H7 (cell line): Measurements from ENCODE around the gene DIP2C. TPM values are rescaled to one million over a fixed set of nuclear protein-coding genes. Genes with fewer than 3 reads are reported as not detected.

Experiments
- DNase-seq: peaks from one replicate; pipeline ENCODE4 v3.0.0; 2012
- H3K27me3 ChIP-seq: 2 replicates; pipeline ENCODE4 v1.6.0; 2011; ENCODE audit warnings: mild to moderate bottlenecking, low read length; ENCODE audit not compliant: control insufficient read depth, insufficient read depth
- H3K36me3 ChIP-seq: replicated peaks from 2 replicates; pipeline ENCODE4 v1.5.1; 2011; ENCODE audit warnings: low read length; ENCODE audit not compliant: control insufficient read depth, insufficient read depth
- H3K4me3 ChIP-seq: 2 replicates; pipeline ENCODE4 v1.5.1; 2011; ENCODE audit warnings: low read depth, mild to moderate bottlenecking, control low read depth, low read length, moderate library complexity; ENCODE audit not compliant: insufficient read depth
- total RNA-seq: library from RNA; depleted of rRNA; stranded (reverse); fragments of >200 nt; shearing (Covaris generic); gene quantifications from 2 replicates; pipeline ENCODE4 v1.2.3, GENCODE V29; 2014; rRNA removed

The DIP2C gene
- 4.8 and 7.2 TPM in 2 replicates for total RNA-seq

DNA sequence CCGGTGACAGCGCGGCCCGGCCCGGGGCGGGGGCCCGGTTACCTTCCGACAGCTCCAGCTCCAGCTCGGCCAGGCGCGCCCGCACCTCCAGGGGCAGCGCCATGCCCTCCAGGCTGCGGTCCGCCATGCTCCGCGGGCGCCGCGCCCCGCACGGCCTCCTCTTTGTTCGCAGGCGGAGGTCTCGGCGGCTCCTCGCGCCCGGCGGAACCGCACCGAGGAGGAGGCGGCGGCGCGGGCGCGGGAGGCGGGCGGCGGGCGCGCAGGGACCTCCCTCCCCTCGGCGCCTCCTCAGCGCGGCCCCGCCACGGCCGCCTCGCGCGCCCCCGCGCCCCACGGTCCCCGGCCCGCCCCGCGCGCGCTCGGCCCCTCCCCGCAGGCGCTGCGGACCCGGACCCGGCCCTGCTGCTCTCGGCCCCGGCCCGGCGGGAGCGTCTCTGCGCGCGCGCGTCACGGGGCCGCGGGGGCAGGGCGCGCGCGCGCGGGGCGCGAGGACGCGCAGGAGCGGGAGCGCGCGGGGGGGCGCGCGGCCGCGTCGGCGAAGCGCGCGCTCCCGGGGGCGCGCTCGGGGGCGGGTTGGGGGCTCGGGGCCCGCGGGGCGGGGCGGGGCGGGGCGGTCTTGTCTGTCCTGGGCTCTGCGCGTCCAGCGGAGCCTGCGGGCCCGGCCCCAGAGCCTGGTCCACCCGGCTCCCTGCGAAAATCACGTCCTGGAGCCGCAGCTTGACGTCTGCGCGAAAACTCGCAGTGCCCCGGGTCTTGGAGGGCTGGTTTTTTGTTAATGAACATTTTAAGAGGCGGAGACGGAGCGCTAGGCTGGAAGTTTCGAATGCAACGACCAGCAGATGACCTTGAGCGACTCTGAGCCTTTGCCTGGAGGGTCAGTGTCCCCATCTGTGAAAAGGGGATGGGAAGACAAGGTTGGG is at the start of gene DIP2C:
TSS of gene DIP2C (minus strand) at position 217 of the 920 bp plus-strand sequence. CDS start at position 127, 90 bp downstream.
- peak; percentile 99 for DNase-seq
- Histone ChIP-seq H3K4me3 (peak within 1 kb of the TSS; percentile 67), H3K27me3 (peaks cover 3% of the 10 kb centered on the region; the same call in 1 of the 2 replicates), H3K36me3 (no peaks in the 10 kb centered on the region)

- Histone ChIP-seq H3K4me3 (no peak overlapping the region), H3K27me3 (no peaks in the 10 kb centered on the region), H3K36me3 (no peaks in the 10 kb centered on the region)
- DNase-seq, result no peak
These were observed 45.0 kb upstream of the DIP2C start for GRCh38 chr10:734481-734880.

- Histone ChIP-seq H3K4me3 (no peak overlapping the region), H3K36me3 (no peaks in the 10 kb centered on the region), H3K27me3 (no peaks in the 10 kb centered on the region)
- DNase-seq, result no peak
These were observed 43.6 kb upstream of the DIP2C start for GRCh38 chr10:733086-733485.

DNA sequence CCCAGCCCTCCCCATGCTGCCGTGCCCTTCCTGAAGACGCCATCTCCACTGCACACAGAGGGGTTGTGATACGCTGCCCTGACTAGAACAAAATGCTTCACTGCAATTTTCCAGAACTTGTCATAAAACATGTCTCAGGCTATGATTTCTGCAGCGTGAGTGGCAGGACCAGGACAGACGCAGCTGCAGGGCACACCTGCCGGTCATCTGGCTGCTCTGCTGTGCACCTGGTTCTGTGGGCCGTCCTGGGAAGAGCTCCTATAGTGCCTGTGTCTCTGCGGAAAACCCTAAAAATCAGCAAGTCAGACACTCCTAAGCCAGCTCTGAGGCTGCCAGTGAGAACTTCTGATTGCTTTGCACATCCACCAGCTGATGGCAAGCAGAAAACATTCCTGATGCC is 39.7 kb upstream of the DIP2C start:
- no peaks in the 10 kb centered on the region for H3K36me3 ChIP-seq
- no peak for DNase-seq
- no peak overlapping the region for H3K4me3 ChIP-seq
- no peaks in the 10 kb centered on the region for H3K27me3 ChIP-seq

DNA sequence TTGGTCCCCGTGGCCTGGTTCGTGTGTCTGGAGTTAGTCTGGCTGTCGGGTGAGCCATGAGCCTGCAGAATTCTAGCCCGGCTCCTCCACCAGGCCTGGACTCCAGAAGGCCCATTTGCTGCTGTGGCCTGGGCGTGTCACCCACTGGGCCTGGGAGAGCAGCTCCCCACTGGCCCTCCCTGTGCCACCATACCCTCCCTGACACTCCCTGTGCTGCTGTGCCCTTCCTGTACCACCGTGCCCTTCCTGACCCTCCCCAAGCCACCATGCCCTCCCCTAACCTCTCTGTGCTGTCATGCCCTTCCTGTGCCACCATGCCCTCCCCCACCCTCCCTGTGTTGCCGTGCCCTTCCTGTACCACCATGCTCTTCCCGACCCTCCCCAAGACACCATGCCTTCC is 39.1 kb upstream of the DIP2C start:
- no peak for DNase-seq
- no peaks in the 10 kb centered on the region for H3K36me3 ChIP-seq
- no peak overlapping the region for H3K4me3 ChIP-seq
- no peaks in the 10 kb centered on the region for H3K27me3 ChIP-seq

GRCh38 chr10:727162-727790 is 37.8 kb upstream of the DIP2C start:
- no peak overlapping the region for H3K4me3 ChIP-seq
- H3K36me3 ChIP-seq, result no peaks in the 10 kb centered on the region
- no peak for DNase-seq
- no peaks in the 10 kb centered on the region for H3K27me3 ChIP-seq

DNA sequence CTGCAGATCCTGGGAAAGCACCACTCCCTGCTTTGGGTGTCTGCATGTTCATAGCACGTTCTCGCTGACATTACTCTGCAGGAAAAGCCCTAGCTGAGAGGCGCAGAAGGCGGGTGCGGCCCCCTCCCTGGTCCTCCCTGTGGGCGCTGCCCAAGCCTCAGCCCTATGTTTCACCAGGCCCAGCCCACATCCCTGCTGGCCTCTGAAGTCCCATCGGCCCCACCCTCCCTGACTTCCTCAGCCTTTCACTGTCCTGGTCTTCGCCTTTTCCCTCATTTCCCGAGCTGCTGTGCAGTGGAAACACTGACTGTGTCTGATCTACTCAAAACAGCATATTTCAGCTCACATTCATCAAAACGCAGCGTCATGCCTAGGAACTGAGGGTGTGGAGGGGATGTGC is 36.3 kb upstream of the DIP2C start:
- H3K4me3 ChIP-seq, result no peak overlapping the region
- H3K36me3 ChIP-seq, result no peaks in the 10 kb centered on the region
- peak; percentile 60 for DNase-seq
- H3K27me3 ChIP-seq, result no peaks in the 10 kb centered on the region

DNA sequence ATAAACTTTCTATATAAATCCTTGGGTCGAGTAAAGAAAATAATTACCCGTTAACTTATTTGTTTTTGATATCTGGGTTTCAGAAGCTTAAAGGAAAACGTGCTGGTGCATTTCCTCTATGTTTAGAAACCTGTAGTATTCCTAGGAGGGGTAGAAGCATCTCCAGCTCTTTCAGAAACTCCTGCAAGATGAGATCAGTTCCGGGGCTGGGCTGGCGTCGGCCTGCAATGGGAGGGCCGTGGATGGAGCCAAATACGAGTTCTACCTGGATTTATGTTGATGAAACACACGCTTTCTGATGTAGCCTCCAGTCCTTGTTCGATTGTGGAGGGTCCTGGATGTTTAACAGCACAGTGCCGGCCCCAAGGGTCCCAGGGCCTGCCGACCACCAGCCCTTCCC is 35.8 kb upstream of the DIP2C start:
- Histone ChIP-seq H3K36me3 (no peaks in the 10 kb centered on the region), H3K4me3 (no peak overlapping the region), H3K27me3 (no peaks in the 10 kb centered on the region)
- peak; percentile 37 for DNase-seq

DNA sequence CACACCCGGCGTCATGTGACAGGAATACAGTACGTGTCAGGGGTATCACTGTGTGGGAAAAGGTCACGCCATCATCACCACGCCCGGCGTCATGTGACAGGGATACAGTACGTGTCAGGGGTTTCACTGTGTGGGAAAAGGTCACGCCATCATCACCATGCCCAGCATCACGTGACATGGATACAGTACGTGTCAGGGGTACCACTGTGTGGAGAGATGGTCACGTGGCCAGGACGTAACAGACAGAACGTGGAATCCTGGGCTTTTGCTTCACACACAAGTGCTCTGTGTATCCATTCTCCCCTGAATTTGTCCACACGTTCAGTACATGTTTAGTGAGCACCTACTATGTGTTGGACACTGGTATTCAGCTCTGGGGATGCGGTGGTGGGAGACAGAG is 34.5 kb upstream of the DIP2C start:
- Histone ChIP-seq H3K4me3 (no peak overlapping the region), H3K27me3 (no peaks in the 10 kb centered on the region), H3K36me3 (no peaks in the 10 kb centered on the region)
- DNase-seq, result no peak

GRCh38 chr10:722281-723060 is 33.0 kb upstream of the DIP2C start:
- Histone ChIP-seq H3K36me3 (no peaks in the 10 kb centered on the region), H3K27me3 (no peaks in the 10 kb centered on the region), H3K4me3 (no peak overlapping the region)
- no peak for DNase-seq

DNA sequence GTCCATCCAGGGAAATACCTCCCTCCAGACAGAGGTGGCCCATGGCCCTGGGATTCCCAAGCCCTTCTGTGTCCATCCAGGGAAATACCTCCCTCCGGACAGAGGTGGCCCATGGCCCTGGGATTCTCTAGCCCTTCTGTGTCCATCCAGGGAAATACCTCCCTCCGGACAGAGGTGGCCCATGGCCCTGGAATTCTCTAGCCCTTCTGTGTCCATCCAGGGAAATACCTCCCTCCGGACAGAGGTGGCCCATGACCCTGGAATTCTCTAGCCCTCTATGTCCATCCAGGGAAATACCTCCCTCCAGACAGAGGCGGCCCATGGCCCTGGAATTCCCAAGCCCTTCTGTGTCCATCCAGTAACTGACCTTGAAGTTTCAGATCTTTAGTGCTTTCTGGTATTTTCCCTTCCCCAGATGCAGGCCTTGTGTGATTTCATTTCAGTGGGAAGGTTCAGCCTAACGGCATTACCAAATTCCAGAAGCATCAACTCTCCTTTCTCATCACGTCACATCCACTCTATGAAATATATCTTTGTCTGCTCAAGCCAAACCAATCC is 28.8 kb upstream of the DIP2C start:
- Histone ChIP-seq H3K27me3 (no peaks in the 10 kb centered on the region), H3K36me3 (no peaks in the 10 kb centered on the region), H3K4me3 (no peak overlapping the region)
- no peak for DNase-seq

GRCh38 chr10:717458-717857 is 28.0 kb upstream of the DIP2C start:
- H3K4me3 ChIP-seq, result no peak overlapping the region
- H3K27me3 ChIP-seq, result no peaks in the 10 kb centered on the region
- no peak for DNase-seq
- H3K36me3 ChIP-seq, result no peaks in the 10 kb centered on the region

- no peaks in the 10 kb centered on the region for H3K36me3 ChIP-seq
- no peak for DNase-seq
- H3K27me3 ChIP-seq, result no peaks in the 10 kb centered on the region
- no peak overlapping the region for H3K4me3 ChIP-seq
These were observed 27.4 kb upstream of the DIP2C start for GRCh38 chr10:716821-717220.

- H3K4me3 ChIP-seq, result no peak overlapping the region
- no peak for DNase-seq
- H3K36me3 ChIP-seq, result no peaks in the 10 kb centered on the region
- H3K27me3 ChIP-seq, result no peaks in the 10 kb centered on the region
These were observed 24.7 kb upstream of the DIP2C start for GRCh38 chr10:714214-714613.
